ENCODE results near the gene ACCS.

The ACCS gene

GRCh38 chr11:44065841-44066731 lies at the start of gene ACCS:
Gene ACCS (plus strand): TSS chr11:44066270. CDS start chr11:44067628, 1,358 bp downstream.
- Mint-ChIP-seq H3K27me3 (no peaks in the 10 kb centered on the region), H3K4me3 (peak within 1 kb of the TSS; percentile 90 to 95), H3K9me3 (no peaks in the 10 kb centered on the region), H3K4me1 (peaks cover 37% of the 10 kb centered on the region), H3K27ac (peak within 1 kb of the TSS; percentile 94 to 98)
- ATAC-seq (peak; percentile 98), DNase-seq (peak; percentile 90 to 92)

GRCh38 chr11:44016546-44017442 lies 49.3 kb upstream of the ACCS start:
- ATAC-seq: peak; percentile 39

GRCh38 chr11:44017443-44018126 lies 48.5 kb upstream of the ACCS start:
- ATAC-seq: no peak
- Mint-ChIP-seq H3K4me3 (no peak overlapping the region), H3K27ac (no peak overlapping the region), H3K9me3 (peaks cover 3 to 19% of the 10 kb centered on the region in 2 donors), H3K4me1 (no peaks in the 10 kb centered on the region), H3K27me3 (peaks cover 28% of the 10 kb centered on the region)
- no peak for DNase-seq

More at GRCh38 chr11:44016546-44017442, 49.3 kb upstream of the ACCS start:
- Mint-ChIP-seq H3K9me3 (peaks cover 0 to 11% of the 10 kb centered on the region in 2 donors), H3K27ac (peak overlapping the region in 1 of 2 donors; percentile 88), H3K4me1 (no peaks in the 10 kb centered on the region), H3K27me3 (peaks cover 20% of the 10 kb centered on the region), H3K4me3 (no peak overlapping the region)
- no peak for DNase-seq

- DNase-seq: no peak
- Mint-ChIP-seq H3K4me1 (no peaks in the 10 kb centered on the region), H3K4me3 (no peak overlapping the region), H3K9me3 (peaks cover 5 to 24% of the 10 kb centered on the region in 2 donors), H3K27me3 (peaks cover 34% of the 10 kb centered on the region), H3K27ac (no peak overlapping the region)
- no peak for ATAC-seq
Measured at GRCh38 chr11:44018127-44018521, 47.9 kb upstream of the ACCS start.

GRCh38 chr11:44018829-44019228 lies 47.2 kb upstream of the ACCS start:
- ATAC-seq: no peak
- no peak overlapping the region for H3K4me3 Mint-ChIP-seq

GRCh38 chr11:44024977-44025376 lies 41.1 kb upstream of the ACCS start:
- no peaks in the 10 kb centered on the region for H3K4me1 Mint-ChIP-seq
- H3K4me3 Mint-ChIP-seq: no peak overlapping the region
- no peak overlapping the region for H3K27ac Mint-ChIP-seq
- H3K9me3 Mint-ChIP-seq: peaks cover 19 to 45% of the 10 kb centered on the region in 2 donors
- DNase-seq (no peak), ATAC-seq (no peak)
- H3K27me3 Mint-ChIP-seq: peaks cover 68% of the 10 kb centered on the region

More at GRCh38 chr11:44018829-44019228, 47.2 kb upstream of the ACCS start:
- peaks cover 41% of the 10 kb centered on the region for H3K27me3 Mint-ChIP-seq
- H3K27ac Mint-ChIP-seq: no peak overlapping the region
- no peak for DNase-seq
- peaks cover 12 to 31% of the 10 kb centered on the region in 2 donors for H3K9me3 Mint-ChIP-seq
- no peaks in the 10 kb centered on the region for H3K4me1 Mint-ChIP-seq

GRCh38 chr11:44025727-44026126 lies 40.3 kb upstream of the ACCS start:
- peaks cover 19 to 45% of the 10 kb centered on the region in 2 donors for H3K9me3 Mint-ChIP-seq
- ATAC-seq: no peak
- H3K4me1 Mint-ChIP-seq: no peaks in the 10 kb centered on the region
- no peak for DNase-seq
- no peak overlapping the region for H3K4me3 Mint-ChIP-seq
- no peak overlapping the region for H3K27ac Mint-ChIP-seq
- peaks cover 73% of the 10 kb centered on the region for H3K27me3 Mint-ChIP-seq

- no peaks in the 10 kb centered on the region for H3K4me1 Mint-ChIP-seq
- no peak overlapping the region for H3K4me3 Mint-ChIP-seq
- H3K27me3 Mint-ChIP-seq: peaks cover 67% of the 10 kb centered on the region
- ATAC-seq: no peak
- DNase-seq: no peak
- H3K9me3 Mint-ChIP-seq: peaks cover 11 to 18% of the 10 kb centered on the region in 2 donors
- H3K27ac Mint-ChIP-seq: no peak overlapping the region
Measured at GRCh38 chr11:44028401-44028800, 37.7 kb upstream of the ACCS start.

- peaks cover 7 to 12% of the 10 kb centered on the region in 2 donors for H3K9me3 Mint-ChIP-seq
- no peak overlapping the region for H3K4me3 Mint-ChIP-seq
- no peaks in the 10 kb centered on the region for H3K4me1 Mint-ChIP-seq
- peaks cover 62% of the 10 kb centered on the region for H3K27me3 Mint-ChIP-seq
- H3K27ac Mint-ChIP-seq: no peak overlapping the region
- ATAC-seq (no peak), DNase-seq (no peak)
Measured at GRCh38 chr11:44028816-44029506, 37.1 kb upstream of the ACCS start.

GRCh38 chr11:44029507-44029845 lies 36.6 kb upstream of the ACCS start:
- Mint-ChIP-seq H3K4me1 (no peaks in the 10 kb centered on the region), H3K27ac (no peak overlapping the region), H3K4me3 (no peak overlapping the region), H3K27me3 (peaks cover 57% of the 10 kb centered on the region), H3K9me3 (peaks cover 6 to 8% of the 10 kb centered on the region in 2 donors)
- DNase-seq (no peak), ATAC-seq (no peak)

- H3K4me3 Mint-ChIP-seq: no peak overlapping the region
- DNase-seq (no peak), ATAC-seq (no peak)
- no peak overlapping the region for H3K27ac Mint-ChIP-seq
- H3K27me3 Mint-ChIP-seq: peaks cover 54% of the 10 kb centered on the region
- peaks cover 6 to 8% of the 10 kb centered on the region in 2 donors for H3K9me3 Mint-ChIP-seq
- no peaks in the 10 kb centered on the region for H3K4me1 Mint-ChIP-seq
Measured at GRCh38 chr11:44029977-44030911, 35.8 kb upstream of the ACCS start.

- no peaks in the 10 kb centered on the region for H3K4me1 Mint-ChIP-seq
- H3K27me3 Mint-ChIP-seq: peaks cover 51% of the 10 kb centered on the region
- no peak for ATAC-seq
- H3K27ac Mint-ChIP-seq: no peak overlapping the region
- no peak for DNase-seq
- no peak overlapping the region for H3K4me3 Mint-ChIP-seq
- peaks cover 4 to 5% of the 10 kb centered on the region in 2 donors for H3K9me3 Mint-ChIP-seq
Measured at GRCh38 chr11:44030996-44031395, 35.1 kb upstream of the ACCS start.

- no peaks in the 10 kb centered on the region for H3K9me3 Mint-ChIP-seq
- H3K27ac Mint-ChIP-seq: no peak overlapping the region
- no peak overlapping the region for H3K4me3 Mint-ChIP-seq
- DNase-seq (no peak), ATAC-seq (no peak)
- no peaks in the 10 kb centered on the region for H3K4me1 Mint-ChIP-seq
- H3K27me3 Mint-ChIP-seq: peaks cover 46% of the 10 kb centered on the region
Measured at GRCh38 chr11:44031549-44031948, 34.5 kb upstream of the ACCS start.
